Right kidney (tissue), 1 donor: Measurements from ENCODE around the gene ZEB2.

Experiments used
- DNase-seq: peaks from one replicate; pipeline ENCODE4 v3.0.0-alpha.2; 2016

ZEB2 gene

DNA sequence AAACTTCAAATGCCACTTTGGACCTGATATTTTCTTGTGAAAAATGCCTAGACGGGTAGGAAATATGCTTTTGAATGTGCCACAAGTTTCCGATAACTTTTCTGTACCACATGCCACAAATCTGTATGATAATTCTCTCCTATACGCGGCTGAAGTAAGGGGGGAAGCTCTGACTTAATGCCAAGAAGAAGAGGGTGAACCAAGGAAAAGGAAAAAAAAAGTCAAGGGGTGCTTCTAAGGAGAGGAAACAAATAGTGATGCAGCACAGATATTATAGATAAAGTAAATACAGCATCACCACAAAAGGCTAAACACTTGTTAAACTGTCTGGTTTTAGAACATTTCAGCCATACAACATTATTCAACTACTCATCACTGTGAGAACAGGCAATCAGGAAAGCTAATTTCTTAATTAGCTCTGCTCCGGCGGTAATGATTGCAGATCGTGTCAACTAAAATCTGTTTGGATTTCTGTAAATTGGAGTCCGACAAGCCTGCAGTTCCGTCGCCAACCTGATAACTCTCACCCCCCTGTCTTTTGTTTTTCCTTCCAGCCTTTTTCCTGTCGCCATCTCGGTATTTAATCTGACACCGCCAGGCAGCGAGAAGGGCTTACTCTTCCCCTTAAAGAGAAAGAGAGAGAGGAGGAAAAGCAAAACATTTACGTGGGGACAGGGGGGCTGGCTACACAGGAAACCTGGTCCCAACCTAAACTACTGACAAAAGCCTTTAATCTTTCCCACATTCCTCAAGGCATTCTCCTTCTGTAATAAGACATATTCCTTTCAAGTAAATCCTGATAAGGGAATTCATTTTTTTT lies 67.5 kb downstream of the ZEB2 start:
- DNase-seq, result peak; percentile 57

DNA sequence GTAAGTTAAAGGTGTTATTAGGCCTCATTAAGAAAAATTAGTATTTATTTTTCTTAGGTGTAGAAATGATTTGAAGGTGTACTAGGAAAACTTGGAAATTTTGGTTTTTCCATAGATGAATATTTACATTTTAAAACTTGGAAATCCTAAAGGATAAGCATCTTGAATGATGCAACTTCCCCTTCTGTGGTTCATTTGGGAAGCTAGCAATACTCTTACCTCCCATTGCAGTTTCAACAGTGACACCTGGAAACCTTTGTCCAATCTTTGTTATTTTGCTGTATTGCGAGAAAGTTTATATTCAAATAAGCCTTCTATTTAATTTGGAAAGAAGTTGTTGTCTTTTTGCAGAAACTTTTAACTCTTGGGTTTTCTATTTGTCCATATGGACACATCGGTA lies 68.5 kb downstream of the ZEB2 start:
- no peak for DNase-seq

DNA sequence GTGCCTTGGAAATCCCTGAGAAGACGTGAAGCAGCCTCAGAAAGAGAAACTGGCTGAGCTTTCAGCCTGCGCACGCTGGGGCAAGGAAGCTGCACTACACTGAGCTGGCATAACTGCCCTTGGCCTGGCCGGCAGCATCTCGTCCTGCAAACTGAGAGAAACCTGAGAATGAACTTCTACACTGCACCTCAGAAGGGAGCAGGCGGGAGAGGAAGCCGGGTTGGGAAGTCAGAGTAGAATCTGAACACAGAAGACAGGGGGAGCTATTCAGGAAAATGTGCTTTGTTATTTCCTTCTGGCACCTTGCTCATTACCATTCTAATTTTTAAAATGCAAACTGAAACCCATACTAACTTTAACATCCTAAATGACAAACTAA lies 70.9 kb downstream of the ZEB2 start:
- DNase-seq, result no peak

DNA sequence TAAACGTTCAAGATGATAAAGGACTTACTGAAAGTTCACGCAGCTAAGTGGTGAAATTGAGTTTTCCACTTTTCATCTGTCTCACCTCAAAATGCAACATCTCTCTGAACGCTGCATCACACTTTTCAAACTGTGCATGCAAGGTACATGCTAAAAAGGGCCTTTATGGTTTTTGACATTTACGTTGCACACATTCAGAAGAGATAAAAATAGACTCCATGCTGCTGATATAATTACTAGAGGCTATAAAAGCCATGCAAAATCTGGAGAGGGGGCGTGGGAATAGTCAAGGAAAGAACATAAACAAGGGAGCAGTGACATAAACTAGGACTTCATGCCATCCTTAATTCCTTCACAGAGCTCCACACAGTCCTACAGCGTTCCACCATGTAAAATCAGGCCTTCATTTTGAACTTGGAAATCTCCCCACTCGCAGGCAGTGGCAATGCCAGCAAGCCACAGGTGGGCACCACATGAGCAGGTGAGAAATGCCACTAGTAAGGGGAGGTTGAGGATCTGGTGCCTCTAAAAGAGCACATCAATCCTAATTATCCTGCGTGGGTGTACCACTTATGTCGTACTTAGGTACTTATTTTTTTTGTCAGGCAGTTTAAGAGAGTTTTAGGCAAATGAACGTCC lies 71.4 kb downstream of the ZEB2 start:
- no peak for DNase-seq

DNA sequence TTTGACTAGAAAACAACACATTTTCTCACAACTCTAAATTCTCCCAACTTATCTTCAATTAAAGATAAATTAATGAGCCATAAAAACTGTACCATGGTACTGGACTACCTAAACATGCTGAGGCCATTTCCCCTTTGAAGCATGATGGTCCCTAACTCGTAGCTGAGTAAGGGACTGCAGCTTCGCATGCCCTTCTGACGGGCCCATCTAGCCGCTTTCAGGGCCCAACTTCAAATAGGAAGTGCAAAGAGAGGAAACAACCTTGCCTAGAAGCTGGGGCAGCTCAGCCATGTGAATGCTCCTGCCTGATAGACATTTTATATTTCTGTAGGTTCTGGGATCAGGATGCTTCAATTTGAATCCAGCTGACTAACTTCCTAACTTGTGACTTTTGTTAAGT lies 72.4 kb downstream of the ZEB2 start:
- DNase-seq, result no peak

DNA sequence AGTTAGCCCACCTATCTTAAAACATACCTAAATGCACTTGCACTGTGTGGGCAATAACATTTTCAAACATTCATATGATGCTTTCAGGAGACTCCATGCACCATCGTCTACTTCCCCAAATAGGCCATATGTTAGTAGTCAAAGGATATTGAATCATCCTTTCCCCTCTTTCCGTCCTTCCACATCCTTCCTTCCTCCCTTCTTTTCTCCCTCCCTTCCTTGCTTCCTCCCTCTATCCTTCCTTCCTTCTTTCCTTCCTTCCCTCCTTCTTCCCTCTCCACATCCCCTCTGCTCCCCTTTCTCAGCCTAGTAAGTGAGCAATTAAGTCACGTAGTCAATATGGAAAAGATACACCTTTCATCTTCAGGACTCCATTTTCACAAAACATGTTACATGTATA lies 73.8 kb downstream of the ZEB2 start:
- DNase-seq, result no peak

DNA sequence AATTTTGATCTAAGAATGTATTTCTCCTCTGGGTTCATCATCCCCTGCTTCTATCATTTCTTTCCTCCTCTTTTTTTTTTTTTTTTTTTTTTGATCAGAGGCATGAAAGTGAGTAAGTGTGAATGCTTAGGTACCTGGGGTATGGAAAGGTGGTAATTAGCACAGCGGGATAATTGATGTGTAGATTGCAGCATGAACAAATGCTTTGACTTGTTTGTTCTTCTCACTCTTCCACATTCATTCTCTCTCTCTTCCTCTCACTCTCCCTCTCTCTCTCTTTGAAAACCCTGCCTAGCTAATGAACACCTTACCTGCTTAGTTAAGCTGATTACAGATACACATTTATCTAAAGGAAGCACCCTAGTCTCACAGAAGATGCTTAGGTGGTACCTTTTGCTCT lies 74.7 kb downstream of the ZEB2 start:
- no peak for DNase-seq

DNA sequence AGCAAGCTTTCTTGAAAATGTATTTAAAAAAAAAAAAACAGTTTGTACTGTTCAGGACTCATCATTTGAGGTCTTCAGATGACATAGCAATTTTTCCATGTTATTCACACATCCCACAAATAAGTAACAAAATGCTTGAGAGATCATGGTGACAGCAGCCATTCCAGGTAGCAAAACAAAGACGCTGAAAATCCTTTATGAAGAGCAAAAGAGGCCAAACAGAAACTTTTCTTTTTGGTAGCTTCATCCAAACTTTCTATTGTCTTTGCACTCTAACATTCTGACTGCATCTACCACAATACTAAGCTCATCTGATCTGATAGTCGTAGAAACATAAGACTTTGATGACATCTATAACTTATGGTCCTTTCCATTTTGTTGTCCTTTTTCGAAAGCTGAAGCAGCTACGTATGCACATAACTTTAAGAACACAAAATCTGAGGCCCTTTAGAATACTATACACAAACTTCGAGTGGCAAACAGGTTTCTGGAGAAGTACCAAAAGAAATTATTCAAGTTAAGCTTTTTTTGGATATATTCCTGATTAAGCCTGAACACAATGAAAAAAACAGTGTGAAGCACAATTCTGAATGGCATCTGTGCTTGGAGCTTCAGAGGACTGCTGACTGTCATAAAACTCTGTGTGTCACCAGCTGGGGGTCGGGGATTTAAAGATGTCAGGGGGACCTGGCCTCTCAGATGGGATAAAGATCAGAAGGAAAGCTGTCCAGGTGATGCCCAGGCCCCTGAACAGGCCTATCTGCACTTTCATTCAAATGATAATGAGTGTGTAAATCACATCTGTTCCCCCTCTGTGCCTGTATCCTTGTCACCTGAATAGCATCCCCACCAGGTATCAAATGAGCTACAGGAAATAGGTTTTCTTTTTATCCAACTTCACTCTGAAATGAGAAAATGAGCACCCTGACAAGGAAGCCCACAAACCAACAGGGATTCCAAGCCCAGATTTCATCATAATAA lies 75.8 kb downstream of the ZEB2 start:
- no peak for DNase-seq

DNA sequence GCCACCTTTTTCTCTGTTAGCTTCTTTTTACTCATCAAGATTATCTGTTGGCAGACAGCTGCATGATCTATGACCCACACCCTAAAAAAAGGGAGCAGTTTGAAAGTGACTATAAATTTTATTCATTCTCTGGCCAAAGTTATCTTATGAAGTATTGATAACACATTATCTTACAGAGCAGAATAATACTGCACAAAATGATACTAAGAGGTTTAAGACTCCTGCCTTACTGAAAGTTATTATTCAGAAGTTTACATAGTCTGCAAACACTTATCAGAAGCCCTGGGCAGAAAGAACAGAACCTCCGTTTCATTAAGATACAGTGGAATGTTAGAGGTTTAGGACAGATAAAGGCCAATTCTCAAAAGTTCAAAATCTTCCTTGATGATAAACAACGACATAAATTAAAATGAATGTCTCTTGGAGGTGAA lies 78.2 kb downstream of the ZEB2 start:
- no peak for DNase-seq

DNA sequence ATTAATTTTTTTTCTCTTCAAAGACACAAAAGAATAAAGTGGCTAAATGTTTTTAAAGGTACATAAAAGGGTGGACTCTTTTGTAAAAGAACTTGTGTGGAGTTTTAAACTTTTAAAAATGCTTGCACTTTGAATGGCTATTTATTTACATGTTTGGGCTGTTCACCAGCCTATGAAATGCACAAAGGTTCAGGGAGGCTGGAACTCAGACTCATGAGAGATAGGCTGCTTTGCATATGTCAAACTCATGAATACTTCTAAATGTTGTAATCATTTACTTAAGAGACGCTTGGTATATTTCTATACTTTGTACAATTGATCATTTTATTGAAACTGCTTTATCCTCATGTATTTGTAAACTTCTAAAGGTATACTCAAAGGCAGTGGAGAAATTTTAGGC lies 79.9 kb downstream of the ZEB2 start:
- no peak for DNase-seq

DNA sequence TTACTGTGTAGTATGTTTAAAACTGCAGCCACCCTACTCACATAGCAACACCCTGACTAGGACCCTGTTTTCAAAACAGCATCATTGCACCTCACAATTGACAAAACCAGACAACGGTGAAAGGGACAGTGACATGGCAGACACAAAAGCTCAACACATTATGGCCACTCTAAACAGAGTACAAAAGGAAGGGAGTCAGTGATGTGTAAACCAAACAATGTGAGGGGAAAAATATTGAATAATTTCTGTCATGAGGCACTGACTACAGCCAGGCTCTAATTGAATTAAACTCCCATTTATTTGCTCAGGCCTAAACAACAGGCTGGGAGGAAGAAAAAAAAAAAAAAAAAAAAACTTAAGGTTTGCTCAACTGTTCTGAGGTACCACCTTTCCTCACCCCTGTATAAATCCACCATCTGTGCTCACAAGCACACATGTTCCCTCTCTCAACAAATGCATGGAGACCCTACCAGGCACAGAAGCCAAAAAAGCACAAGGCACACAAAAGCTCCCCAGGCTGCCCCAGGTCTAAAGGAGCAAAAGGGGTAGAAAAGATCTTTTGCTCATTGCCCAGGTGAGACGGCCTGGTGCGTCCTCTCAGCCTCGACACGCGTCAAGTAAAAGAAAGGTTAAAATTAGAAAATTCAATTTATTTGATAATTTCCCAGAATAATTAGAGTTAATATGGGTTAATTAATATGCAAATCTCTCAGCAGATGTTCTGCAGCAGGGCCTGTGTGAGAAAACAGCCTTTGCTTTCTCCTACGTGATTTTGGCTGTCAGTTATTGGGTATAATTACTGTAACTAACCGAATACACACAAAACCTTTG lies 80.9 kb downstream of the ZEB2 start:
- DNase-seq, result no peak

DNA sequence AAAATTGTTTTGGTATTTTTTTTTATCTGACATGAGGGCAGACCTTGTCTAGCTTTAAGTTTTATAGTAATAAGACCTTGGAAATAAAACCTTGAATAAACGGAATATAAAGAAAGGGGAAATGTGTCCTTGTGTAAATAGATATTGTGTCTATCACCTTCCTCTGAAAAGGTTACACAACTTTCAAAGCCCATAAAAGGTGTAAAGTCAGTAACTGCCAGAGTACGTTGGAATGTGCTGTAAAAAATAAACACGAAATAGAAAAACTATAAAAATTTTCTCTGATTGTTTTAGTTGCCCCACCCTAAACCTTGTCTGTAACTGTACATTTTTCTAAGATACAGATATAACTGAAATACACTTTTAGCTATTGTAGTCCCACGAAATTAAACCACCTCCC lies 82.3 kb downstream of the ZEB2 start:
- DNase-seq, result no peak

DNA sequence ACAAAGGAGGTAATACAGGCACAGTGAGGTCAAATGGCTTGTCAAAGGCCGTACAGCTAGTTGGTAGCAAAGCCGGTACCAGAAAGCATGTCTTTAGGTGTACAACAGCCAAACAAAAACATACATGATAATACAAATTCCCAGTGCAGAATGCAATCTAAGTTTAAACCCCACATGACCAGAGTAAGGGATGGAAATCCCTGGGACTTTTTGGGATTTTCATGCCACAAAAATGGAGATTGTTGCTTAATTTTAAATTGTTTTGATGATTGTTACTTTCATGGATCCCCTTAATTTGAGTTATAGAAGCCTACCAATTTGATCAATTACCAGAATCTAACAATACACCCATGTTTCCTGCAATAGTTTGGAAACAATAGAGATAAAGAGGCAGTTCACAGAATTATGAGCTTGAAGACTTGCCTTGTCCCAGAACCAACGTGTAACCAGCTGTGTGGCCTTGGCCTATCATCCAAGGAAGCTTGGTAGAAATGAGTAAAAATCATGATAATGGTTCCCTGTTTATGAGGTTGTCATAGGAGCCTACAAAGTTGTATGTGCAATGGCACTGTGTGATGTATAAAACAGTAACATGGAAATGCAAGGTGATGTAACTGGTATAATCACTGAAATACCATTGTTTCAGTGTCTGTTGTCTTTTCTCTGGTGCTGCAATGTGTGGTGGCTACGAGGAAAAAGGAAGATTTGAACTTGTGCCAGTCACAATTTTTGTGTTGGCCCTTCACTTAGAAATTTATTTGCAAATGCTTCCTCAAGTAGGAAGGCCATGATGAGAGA lies 85.3 kb downstream of the ZEB2 start:
- DNase-seq, result no peak

DNA sequence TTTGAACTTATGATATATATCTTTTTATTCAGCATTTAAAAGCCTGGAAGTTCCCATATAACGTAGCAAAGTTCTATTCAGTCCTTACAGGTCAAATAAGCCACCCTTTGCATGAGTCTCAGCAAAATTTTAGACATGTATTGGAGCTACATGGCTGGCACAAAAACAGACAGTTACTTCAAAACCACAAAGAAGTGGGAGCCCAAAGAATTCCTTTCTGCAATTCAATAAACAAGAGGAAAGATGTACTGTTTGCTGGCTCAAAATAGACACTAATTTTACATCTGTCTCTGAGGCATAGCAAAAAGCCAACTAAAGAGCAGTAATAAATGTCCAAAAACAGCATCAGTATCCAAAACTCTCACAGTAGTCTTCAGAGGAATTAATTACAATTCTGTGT lies 87.0 kb downstream of the ZEB2 start:
- no peak for DNase-seq

DNA sequence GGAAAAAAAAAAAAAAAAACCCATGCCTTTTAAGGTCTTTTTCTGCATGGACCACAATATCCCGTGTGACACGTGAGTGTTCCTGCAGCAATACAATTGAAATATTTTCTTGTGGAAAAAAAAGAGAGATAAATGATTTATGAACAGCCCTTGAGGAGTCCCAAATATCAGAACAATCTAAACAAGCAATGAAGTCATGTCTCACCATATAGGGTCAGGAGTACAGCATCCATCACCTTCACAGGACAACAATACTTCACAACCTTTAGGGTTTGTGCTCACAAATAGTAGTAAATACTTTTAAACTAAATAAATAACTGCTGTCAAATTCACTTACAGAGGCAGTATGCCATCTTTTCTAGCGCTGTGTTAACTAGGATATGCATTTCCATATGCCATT lies 87.9 kb downstream of the ZEB2 start:
- DNase-seq, result no peak

DNA sequence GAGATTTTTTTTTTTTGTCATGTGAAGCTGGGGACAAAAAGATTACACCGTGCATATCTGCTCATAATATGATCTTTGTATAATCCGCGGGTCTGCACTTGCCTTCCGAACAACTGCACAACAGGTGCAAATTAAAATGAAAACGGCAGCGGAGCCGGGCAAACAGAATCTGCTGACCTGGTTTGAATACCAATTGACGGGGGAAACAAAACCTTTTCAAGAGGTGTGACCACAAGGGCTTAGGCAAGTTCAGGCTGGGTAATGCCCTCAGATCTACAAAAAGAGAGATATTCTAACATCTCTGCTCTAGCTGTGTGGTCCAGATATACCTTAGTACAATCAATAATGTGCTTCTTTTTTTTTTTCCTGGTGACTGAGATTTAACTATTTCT lies 88.5 kb downstream of the ZEB2 start:
- no peak for DNase-seq

DNA sequence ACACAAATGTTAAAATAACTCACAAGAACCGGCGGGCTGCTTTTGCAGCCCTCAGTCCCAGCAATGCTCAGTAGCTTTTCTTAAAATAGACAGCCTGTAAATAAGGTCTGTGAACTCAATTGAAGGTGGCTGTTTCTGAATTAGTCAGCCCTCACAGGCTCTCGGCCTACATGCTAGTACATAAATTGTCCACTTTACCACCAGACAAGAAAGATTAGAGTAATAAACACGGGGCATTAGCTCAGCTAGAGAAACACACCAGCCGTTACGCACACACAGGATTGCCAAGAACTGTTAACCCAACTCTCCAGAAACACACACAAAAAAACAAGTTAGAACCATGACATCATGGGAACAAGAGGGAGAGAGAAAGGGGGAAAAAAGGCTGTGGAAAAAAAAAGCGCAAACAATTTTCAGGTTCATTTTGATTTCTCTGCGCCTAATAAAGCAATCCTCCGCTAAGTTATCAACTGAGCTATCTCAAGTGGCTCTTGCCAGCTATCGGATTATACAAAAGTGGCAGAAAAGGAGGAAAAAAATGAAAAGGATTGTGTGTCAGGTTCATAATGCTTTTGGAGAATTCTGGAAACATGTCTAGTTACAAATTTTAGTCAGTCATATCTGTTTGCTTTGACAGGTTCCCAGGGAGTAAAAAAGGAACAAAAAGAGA lies 89.1 kb downstream of the ZEB2 start:
- peak; percentile 50 for DNase-seq

DNA sequence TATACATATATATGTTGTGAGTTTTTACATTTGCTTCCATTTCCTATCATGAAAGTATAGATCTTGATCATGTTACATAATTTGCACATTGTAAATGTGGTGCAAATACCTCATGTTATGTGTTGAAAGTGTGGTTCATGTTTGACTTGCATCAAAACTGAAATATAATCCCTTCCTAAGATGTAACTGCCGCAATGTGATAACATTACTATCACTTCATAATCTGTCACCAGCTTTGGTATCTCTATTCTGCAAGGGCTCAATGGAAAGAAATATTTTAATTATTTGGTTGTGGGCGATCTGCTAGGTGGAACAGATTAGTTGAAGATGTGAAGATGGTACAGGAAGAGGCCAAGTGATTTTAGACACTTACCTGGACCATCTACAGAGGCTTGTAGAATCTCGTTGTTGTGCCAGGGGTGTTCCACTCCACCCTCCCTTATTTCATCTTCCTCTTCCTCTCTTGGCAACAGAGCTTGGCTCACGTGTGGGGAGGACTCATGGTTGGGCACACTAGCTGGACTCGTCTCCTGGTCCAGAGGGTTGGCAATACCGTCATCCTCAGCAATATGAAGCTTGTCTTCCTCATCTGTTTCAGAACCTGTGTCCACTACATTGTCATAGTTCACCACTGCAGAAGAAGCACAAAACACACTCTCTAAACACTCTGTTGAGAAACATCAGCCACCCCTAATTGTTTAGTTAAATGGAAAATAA lies 90.4 kb downstream of the ZEB2 start:
- DNase-seq, result no peak

DNA sequence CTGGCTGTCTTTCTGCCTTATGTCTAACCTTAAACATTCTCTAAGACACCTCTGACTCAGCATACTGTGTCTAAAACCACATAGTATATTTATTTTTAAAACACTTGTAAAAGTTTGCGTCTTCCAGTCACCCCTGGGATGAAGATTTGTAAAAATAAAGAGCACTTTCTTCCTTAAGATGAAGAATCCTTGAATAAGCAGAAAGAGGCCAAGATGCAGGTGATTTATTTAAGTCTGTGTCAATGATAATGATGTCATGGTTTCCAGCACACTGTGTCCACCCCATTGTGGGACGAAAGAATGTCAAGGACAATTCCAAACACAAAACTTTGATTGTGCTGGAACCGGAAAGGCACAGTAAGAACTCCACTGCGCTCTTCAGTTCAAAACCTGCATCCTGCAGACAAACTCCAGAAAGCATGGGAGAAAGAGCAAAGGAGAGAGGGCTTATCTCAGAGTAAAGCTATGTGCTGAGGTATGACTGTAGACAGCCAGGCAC lies 92.9 kb downstream of the ZEB2 start:
- no peak for DNase-seq

DNA sequence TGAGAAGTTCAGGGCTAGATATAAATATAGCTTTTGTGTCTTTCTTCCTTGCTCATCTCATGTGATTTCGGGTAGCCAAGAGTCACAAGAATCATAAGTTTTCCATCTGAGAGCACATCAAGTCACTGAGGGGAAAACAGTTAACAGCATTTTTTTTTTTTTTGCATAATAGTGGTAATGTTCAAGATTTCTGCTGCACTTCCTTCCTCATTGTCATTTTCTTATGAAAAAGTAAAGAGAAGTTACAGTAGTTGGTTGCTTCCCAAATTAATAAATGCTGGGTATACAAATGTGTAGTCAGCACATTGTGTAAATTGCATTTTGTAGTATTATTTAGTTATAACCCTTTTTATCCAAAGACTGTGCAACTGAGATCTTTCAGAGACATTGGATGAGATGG lies 93.6 kb downstream of the ZEB2 start:
- no peak for DNase-seq
